Epidermal melanocyte (primary cell): ENCODE data around the gene SOCS1.
"Not testable (repeated sequence)": the region's sequence is repeated elsewhere in the genome, so short reads cannot be mapped to it uniquely, and the experiment has no call there.

ENCODE experiments used
- DNase-seq: peaks from one replicate; pipeline ENCODE4 v3.0.0; 2011; ENCODE audit warnings: low spot score; ENCODE audit not compliant: insufficient read length

The SOCS1 gene

DNA sequence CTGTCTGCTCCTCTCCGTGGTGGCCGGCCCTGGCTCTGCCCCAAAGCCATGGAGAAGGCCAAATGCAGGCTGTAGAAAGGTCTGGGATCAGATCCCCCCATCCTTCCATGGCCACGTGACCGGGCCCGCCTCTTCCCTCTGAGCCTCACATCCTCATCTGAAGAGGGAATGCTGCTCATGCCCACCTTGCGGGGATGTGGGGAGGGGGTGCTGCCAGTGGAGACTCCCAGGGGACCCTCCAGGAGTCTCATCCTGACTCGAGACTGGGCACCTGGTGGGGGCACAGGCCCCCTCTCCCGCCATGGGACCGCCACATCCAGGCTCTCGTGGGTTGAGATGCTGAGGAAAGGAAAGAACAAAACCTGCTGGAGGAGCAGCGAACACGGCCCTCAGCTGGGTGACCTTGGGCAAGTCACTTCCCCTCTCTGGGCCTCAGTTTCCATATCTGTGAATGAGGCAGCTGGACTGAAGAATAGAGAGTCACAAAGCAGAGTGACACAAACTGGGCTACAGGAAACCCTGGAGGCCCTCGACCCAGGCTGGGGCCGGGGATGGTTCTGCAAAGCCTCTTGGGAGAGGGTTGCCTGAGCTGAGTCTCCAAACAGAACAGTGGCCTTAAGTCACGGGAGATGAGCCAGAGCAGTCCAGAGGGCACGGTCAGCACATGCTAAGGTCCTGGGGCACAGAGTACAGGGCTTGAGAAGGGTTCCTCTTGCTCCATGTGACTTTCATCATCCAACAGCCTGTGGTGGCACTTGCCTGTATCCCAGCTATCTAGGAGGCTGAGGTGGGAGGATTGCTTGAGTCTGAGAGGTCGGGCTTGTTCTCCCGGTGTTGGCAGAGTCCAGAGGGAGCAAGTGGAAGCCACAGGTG lies 30.1 kb downstream of the SOCS1 start:
- no peak for DNase-seq

DNA sequence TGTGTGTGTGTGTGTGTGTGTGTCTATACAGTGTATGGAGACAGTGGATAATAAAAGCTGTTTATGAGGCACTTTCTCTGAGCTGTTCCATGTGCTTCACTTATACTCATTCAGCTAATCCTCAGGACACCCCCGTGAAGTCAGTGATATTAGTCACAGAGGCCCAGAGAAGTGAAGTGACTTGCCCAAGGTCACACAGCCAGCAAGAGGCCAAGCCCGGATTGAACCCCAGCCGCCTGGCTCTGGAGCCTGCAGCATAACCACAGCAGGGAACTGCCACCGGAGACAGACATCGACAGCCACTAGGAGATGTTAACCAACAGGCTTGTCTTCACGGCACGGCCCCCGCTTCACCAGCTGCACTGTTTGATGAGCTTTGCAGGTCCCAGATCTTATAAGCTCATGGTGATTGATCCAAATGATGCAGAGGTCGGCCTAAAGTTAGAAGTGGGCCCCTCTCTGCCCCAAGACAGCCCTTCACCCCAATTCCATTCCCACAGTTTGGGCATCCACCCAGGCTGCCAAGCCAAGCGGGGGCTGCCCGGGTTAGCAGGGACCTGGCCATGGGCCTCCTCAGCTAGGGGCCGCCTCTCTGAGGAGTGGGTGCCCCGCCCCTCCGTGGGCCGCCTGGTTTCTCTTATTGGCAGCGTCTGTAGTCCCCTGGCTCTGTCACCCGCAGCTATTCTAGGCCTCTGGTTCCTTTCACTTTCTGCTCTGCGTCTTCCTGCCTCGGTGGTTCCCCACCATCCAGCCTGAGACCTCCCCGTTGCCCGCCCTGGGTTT lies 30.9 kb downstream of the SOCS1 start:
- DNase-seq: no peak

DNA sequence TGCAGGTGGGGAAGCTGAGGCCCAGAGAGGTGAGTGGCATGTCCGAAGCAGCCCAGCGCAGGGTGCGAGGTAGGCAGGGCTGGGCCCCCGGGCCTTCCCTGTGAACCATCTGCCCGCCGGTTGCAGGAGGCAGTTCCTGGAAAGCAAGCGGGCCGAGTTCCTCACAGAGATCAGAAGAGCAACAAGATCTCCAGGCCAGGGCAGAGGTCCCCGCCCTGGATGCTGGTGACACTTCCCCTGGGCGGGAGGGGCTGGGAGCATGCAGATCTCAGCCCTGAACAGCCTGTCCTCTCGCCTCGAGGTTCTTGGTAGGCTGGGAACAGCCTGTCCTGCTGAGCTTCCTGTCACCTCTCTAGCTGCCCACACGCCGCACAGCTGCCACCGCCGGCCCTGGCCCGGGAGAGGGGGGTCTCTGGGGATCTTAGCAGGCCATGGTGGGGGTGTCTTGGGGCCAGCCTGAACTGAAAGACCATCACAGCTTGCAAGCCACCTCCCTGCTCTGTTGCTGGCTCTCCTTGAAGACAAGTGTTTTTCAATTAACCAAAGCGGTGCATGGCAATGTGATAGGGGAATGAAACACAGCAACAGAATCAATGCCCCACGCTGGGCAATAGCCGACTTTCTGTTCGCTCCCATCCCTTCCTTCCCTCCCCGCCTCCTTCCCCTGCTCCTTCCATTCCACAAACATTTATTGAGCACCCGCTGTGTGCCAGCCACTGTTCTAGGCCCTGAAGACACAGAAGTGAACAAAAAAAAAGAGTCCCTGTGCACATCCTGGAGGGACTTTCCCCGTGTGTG lies 31.7 kb downstream of the SOCS1 start:
- no peak for DNase-seq

DNA sequence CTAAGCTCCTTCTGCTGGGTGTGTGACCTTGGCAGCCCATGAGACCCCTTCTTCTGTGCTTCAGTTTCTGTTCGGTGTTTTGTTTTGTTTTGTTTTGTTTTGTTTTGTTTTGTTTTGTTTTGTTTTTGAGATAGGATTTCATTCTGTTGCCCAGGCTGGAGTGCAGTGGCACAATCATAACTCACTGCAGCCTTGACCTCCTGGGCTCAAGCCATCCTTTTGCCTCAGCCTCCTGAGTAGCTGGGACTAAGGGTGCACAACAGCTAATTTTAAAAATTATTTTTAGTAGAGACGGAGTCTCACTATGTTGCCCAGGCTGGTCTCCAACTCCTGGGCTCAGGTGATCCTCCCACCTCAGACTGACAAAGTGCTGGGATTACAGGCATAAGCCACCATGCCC lies 35.5 kb downstream of the SOCS1 start:
- not testable (repeated sequence) for DNase-seq

DNA sequence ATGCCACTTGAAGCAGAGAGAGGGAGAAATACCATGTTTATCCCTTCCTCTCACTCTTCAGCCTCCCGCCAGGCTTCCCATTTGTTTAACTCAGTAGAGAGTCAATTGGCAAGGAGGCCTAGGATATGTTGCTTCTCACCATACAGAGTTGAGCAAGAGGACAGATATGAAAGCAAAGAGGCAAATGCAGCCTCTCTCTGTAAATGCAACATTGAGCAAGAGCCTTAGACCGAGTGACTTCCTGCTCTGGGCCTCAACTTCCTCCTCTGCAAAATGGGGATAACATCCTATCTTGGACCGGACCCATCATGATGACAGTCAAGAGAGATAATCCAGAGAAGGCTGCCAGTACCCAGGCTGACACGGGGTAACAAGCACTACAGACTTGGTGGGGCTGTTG lies 36.8 kb downstream of the SOCS1 start:
- no peak for DNase-seq

DNA sequence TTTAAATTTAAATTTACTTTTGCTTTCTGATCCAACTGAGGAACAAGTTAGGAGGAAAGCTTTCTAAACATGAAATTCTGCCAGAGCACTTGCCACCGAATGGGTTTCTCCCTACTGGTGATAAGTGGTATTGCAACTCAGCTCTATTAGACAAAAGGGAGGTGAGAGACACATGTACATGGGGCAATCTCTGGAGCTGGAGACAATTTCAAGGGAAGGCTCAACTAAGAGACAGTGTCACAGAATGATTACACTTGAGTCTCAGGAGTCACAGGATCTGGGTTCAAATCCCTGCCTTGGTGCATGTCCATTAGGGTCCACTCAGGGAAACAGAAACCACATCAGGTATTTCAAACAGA lies 37.4 kb downstream of the SOCS1 start:
- DNase-seq: no peak

DNA sequence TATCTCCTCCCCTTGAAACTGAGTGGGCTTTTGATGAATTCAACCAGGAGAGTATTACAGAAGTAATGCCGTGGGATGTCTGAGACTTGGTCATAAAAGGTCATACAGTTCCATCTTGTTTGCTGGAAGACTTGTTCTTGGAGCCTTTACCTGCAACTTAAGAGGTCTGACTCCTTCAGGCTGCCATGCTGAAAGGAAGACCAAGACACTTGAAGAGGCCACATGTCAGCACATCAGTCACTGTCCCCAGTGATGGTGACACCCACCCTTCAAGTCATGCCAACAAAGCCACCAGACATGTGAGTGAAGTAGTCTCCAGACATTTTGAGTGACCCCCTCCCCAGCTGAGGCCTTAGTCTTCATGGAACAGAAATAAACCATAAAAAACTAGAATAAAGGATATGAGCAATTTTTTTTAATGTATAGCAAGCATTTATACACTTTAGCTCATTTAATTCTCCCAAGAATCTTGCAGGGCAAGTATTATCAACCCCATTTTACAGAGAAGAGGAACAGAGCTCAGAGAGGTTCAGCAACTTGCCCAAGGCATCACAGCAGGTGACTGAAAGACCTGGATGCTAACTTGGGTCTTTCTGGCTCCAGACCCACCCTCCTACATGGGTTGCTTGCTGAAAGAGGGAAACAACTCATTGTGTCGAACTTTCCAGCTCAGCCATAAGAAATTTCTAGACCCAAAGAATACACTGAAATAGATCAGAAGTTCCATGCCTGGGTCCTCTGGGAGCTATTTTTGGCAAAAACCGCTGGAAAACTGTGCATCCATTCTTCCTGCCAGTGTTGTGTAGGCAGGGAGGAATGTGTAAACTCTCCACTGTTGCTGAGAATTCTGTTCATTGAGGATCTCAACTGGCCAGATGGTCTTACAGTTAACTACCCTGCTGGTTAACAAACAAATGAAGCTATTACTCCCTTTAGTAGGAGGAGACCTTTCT lies 38.1 kb downstream of the SOCS1 start:
- DNase-seq: no peak

DNA sequence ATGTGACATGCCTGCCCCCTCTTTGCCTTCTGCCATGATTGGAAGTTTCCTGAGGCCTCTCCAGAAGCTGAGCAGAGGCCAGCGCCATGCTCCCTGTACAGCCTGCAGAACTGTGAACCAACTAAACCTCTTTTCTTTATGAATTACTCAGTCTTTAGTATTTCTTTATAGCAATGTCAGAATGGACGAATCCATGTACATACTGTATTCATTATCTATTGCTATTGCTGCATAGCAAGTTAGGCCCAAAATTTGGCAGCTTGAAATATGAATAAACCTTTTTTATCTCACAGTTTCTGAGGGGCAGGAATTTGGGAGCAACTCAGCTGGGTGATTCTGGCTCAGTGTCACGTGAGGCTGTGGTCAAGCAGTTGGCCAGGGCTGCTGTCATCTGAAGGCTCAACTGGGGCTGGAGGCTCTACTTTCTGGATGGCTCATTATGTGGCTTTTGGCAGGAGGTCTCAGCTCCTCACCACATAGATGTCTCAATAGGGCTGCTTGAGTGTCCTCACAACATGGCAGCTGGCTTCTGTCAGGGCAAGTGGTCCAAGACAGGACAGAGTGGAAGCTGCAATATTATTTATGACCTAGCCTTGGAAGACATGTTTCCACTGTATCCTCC lies 40.0 kb downstream of the SOCS1 start:
- no peak for DNase-seq

DNA sequence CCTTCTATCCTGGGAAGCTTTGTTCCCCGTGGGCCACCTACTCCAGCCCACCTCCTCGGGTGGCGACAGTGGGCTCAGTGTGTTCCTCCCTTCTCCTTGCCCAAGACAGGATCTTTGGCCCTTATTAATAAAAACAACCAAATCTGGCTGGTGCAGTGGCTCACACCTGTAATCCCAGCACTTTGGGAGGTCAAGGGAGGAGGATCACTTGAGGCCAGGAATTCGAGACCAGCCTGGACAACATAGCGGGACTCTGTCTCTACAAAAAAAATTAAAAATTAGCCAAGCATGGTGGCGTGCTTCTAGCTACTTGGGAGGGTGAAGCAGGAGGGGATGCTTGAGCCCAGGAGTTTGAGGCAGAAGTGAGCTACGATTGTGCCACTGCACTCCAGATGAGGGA lies 42.2 kb downstream of the SOCS1 start:
- no peak for DNase-seq

DNA sequence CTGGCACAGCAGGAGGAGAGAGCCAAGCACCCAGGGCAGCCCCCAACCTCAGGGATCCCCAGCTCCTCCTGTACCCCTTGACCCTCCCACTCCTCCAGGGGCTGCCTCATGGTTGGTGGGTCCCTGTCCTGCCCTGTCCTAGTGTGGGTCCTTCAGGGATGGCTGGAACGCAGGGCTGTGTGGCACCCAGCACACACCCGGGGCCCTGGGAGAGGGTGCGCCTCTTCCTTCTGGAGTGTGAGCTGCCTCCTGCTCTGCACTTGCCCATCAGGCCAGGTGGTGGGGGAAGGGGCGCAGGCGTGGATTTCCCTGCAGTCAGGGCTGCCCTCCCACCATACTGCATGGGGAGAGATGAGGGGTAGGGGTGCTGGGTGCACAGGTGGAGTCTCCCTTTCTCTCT lies 42.6 kb downstream of the SOCS1 start:
- DNase-seq: no peak

DNA sequence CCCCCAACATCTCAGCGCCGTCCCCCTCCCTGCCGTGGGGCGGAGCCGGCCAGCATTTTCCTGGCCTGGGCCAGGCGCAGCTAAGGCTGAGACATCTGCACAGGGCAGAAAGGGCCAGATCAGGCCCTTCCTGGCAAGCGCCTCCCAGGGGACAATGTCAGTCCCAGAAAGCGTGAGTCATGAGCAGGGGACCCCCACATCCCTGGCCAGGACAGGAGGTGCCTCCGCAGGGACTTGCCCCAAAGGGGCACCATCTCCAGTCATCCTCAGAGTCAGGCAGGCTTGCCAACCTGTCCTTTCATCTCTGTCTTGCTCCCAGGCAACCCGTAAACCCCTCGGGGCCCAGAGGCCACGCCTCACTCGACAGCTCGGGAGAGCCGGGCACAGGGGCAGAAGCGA lies 43.2 kb downstream of the SOCS1 start:
- no peak for DNase-seq

DNA sequence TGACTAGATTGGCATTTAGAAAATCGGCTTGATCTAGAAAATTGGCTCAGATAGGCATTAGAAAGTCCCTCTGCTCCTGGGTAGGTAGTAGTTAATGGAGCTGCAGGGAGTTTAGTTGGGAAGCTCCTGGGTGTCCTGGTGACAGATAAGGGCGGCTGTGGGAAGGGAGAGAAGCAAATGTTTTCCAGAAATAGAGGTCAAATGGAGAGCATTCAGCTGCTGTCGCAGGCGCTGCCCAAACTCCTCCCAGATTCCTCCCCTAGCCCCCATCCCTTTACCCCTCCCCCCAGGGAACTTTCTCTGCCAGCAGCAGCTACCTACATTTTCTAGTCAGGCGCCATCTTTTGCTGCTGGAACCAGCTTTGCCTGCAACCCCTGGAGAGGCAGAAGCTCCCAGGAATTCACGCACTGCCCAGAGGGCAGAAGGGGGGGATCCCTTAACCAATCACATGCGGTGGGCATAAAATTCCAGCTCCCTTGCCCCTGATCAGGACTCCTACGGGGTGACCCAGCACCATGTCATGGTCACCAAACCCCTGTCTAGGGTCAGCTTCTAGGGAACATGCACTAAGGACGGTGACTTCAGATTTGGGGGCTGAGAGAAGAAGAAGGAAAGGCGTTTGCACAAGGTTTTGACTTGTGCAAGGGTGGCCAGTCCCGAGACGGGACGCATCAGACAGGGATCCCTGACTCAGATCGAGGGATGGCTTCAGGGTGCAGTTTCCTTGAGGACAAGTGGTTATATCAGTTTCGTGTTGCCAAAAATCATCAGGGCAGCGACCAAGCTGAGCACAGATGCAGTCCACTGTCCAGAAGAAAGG lies 43.8 kb downstream of the SOCS1 start:
- no peak for DNase-seq

DNA sequence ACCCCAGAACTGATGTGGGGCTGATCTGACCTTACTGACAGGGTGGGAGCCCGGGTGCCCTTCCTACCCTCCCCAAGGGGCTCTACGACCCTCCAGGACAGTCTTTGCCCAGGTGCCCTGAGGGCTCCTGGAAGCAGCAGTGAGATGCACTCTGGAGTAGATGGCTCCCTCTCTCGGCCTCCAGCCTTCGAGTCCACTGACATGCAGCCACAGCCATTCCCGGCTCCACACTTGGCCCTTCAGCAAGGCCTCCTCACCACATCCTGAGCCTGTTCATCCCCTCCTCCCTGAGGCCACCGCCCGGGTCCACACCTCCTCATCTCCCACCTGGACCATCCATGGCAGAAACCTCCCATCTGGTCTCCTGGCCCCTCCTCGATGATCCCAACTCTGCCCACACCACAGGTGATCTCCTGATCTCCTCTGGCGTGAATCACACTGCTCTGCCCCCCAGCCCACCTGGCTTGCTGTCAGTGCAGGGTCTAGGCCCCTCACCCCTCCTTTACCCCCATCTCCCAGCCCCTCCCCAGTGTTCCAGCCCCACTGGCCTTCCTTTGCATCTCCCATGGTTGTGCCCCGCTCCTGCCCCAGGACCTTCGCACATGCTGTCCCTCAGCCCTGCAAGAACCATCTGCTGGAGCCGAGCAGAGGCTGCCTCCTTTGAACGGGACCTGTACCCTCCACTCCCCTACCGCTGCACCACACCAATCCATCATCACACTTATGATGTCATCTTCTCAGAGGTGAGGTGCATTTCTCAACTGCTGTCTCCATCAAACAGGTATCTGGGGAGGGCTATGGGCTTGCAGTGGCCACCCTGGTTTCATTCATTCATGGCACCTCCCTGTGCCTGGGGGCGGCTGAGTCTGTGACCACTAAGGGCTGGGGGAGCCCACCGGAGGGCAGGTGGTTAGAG lies 44.7 kb downstream of the SOCS1 start:
- DNase-seq: no peak

DNA sequence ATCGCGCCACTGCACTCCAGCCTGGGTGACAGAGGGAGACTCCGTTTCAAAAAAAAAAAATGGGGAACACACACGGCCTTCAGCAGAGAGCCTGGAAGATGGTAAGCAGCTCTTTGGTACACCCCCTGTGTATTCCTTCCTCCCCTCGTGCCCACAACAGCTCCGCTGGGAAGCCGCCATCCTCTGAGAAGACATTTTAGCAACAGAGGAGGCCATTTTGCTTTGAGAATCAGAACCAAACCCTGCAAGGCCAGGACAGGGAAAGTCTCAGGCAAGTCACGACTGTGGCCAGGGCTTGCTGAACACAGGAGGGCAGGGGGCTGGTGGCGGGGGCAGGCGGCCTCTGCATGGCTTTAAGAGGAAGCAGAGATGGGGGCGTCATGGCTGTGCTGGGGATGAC lies 45.7 kb downstream of the SOCS1 start:
- DNase-seq: no peak

DNA sequence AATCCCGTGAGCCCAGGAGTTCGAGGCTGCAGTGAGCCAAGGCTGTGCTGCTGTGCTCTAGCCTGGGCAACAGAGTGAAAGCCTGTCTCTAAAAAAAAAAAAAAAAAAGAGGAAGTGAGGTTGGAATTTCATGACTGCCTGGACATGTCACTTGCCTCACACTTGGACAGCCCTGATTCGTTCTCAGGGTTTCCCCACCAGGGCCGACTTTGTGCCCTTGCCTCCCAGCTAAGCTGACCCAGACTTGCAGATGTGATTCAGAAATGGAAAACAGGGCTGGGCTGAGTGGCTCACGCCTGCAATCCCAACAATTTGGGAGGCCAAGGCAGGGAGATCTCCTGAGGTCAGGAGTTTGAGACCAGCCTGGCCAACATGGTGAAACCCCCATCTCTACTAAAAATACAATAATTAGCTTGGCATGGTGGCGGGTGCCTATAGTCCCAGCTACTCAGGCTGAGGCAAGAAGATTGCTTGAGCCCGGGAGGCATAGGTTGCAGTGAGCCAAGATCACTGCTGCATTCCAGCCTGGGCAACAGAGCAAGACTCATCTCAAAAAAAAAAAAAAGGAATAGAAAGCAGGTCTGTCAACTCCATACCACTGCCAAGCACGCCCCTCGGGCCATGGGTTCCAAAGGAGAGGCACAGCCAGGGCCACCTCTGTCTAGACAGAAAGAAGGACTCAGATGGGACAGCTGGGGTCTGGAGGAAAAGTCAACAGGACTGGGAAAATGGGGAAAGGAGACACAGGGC lies 46.9 kb downstream of the SOCS1 start:
- DNase-seq: no peak

DNA sequence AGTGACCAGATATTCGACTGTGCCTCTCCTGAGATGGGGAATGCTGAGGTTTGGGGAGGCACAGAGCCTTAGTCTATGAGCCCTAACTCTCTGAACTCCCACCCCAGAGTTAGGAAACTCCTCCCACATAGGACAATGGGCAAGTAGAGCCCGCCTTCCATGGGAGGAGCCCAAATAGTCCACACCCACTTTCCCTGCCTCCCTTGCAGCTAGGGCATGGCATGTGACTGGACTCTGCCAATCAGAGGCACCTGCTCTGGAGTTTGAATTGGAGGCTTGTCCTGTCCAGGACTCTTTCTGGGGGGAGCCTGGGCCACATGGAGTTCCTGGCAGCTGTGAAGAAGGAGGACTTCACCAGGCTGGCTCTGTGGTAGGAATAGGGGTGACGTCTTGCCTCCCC lies 48.4 kb downstream of the SOCS1 start:
- no peak for DNase-seq

DNA sequence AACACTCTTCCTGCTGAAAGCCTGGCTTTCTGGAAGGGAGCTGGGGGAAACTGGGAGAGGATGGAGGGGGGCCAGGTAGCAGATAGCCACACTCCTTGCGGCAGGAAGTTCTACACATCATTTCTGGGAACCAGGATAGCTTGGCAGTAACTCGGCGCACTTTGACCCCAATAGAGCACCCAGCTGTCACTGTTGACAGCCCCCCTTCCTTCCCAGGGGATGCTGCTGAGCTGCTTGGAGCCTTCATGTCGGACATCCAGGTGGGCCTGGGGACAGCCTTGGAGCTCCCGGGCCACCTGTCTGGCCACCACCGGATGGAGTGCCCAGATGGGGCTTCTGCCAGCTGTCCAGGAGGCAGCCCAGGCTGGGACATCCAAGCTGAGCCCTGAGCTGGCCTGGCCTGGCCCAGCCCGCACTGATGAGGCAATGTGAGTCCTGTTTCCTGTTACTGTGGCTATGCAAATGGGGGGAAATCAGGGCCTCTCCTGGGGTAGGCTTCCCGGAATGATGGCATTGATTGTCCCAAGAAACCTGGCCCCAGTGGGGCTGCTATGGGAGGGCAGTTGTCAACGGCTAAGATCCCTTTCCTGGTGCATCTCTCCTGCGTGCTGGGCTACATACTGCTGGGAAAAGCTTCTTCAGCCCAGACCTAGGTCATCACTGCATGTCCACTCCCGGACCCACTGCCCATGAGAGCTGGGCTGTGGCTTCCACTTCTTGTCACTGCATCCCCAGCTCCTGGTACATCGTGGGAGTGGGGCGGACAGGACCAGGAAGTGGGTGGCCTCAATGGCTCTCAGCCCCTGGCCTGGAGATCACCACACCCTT lies 50.0 kb downstream of the SOCS1 start:
- no peak for DNase-seq
